Measurements from ENCODE around the gene CD248.
"Not testable (repeated sequence)": the region's sequence is repeated elsewhere in the genome, so short reads cannot be mapped to it uniquely, and the experiment has no call there.

CD248 gene

DNA sequence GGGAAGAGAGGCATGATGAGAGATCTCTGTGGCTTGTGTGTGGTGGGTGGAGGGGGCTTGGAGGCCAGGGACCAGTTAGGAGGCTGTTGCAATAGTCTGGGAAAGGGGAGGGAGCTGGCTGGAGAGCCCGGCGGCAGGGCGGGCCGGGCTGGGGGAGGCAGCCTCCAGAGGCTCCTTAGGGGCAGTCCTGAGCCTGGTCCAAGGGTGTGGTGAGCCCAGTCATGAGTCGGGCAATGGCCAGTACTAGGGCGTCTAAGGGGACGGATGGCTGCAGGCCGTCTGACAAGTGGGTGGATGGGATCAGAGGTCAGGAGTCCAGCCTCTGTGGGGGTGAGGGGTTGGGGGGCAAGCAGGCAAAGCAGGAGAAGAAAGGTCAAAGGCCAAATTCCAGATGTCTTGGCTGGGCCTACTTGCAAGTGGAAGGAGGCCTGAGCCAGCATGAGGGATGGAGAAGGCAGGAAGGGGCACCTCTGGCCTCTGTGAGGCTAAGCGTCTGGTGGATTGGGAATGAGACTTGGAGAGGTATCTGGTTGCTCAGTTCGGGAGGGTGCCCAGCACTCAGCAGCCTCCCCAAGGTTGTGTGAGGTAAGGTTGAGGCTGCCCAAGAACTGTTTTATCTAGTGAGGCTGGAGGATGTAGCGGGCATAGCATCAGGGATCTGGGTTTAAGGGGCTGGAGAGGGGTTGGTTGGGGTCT, 6.0 kb upstream of the CD248 start:
- TF ChIP-seq Cebpa-rat (IDR thresholded peaks at IDR 0.05) = no peak

DNA sequence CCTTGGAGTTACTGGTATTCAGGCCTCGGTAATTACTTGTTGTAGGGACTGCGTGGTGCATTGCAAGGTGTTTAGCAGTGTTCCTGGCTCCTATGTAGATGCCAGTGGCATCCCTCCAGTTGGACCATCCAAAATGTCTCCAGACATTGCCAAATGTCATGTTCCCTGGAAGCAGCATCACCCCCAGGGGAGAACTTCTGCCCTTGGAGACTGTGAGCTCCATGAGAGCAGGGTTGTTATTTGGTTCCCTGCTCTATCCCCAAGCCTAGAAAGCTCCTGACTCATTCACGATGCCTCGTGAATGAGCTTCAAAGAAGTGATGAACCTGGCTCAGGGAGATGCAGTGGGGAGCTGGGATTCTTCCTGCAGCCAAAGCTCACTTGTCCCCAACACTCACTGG, 4.8 kb upstream of the CD248 start:
- Histone ChIP-seq H3K4me1 (peaks cover 69% of the 10 kb centered on the region), H3K27me3 (no peaks in the 10 kb centered on the region), H3K9ac (no peak overlapping the region), H3K36me3 (no peaks in the 10 kb centered on the region), H3K4me2 (peak overlapping the region; percentile 34; the same call in 1 of the 2 replicates), H3K27ac (0 out of 2 replicates have a peak overlapping the region, but pooled peaks have one; percentile 30), H3K4me3 (no peak overlapping the region), H4K20me1 (0 out of 2 replicates have a peak, but pooled peaks cover 2% of the 10 kb centered on the region), H3K9me3 (peaks cover 11% of the 10 kb centered on the region; the same call in 1 of the 2 replicates)
- no peak for TF ChIP-seq Cebpa-rat (IDR thresholded peaks at IDR 0.05)

More for the DNA sequence above, 6.0 kb upstream of the CD248 start:
- Histone ChIP-seq H3K9me3 (peaks cover 11% of the 10 kb centered on the region; the same call in 1 of the 2 replicates), H3K36me3 (no peaks in the 10 kb centered on the region), H3K4me1 (peaks cover 79% of the 10 kb centered on the region), H3K4me2 (no peak overlapping the region), H3K9ac (no peak overlapping the region), H4K20me1 (no peaks in the 10 kb centered on the region), H3K27me3 (no peaks in the 10 kb centered on the region), H3K4me3 (no peak overlapping the region), H3K27ac (peak overlapping the region; percentile 30; the same call in 1 of the 2 replicates)

DNA sequence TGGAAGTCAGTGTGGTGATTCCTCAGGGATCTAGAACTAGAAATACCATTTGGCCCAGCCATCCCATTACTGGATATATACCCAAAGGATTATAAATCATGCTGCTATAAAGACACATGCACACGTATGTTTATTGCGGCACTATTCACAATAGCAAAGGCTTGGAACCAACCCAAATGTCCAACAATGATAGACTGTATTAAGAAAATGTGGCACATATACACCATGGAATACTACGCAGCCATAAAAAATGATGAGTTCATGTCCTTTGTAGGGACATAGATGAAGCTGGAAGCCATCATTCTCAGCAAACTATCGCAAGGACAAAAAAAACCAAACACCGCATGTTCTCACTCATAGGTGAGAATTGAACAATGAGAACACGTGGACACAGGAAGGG, 3.9 kb upstream of the CD248 start:
- H3K9me3 ChIP-seq = peaks cover 11% of the 10 kb centered on the region; the same call in 1 of the 2 replicates
- not testable (repeated sequence) for H3K4me2 ChIP-seq

DNA sequence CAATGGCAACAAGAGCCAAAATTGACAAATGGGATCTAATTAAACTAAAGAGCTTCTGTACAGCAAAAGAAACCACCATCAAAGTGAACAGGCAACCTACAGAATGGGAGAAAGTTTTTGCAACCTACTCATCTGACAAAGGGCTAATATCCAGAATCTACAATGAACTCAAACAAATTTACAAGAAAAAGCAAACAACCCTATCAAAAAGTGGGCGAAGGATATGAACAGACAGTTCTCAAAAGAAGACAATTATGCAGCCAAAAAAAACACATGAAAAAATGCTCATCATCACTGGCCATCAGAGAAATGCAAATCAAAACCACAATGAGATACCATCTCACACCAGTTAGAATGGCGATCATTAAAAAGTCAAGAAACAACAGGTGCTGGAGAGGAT, 3.4 kb upstream of the CD248 start:
- H3K27ac ChIP-seq = not testable (repeated sequence)
- H3K4me1 ChIP-seq = peaks cover 72% of the 10 kb centered on the region

More for the DNA sequence above, 3.9 kb upstream of the CD248 start:
- H3K4me1 ChIP-seq = peaks cover 72% of the 10 kb centered on the region
- H3K36me3 ChIP-seq, H4K20me1 ChIP-seq, H3K9ac ChIP-seq, H3K27ac ChIP-seq, H3K4me3 ChIP-seq, H3K27me3 ChIP-seq: not testable (repeated sequence)

DNA sequence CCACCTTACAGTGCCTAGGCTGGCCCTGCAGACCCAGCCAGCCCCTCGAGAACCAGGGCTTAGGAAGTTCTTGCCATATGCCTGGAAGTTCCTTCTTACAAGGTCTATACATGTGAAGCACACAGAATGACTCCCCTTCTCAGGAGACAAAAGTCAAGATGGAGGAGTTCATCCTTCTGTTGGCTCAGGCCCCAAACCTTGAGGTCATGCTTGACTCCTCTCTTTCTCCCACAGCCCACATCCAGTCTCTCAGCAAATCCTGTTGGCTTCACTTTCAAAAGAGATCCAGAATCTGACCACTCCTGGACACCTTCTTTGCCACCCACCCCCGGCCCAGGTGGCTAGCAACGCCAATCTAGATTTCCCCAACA, 1.7 kb upstream of the CD248 start:
- Histone ChIP-seq H3K27me3 (no peaks in the 10 kb centered on the region), H3K4me3 (peak overlapping the region; percentile 73; the same call in 1 of the 2 replicates)

More for the DNA sequence above, 3.4 kb upstream of the CD248 start:
- Histone ChIP-seq H3K9me3 (peaks cover 11% of the 10 kb centered on the region; the same call in 1 of the 2 replicates), H4K20me1 (peaks cover 14% of the 10 kb centered on the region)
- not testable (repeated sequence) for H3K4me2 ChIP-seq, H3K36me3 ChIP-seq, H3K27me3 ChIP-seq, H3K4me3 ChIP-seq, H3K9ac ChIP-seq

DNA sequence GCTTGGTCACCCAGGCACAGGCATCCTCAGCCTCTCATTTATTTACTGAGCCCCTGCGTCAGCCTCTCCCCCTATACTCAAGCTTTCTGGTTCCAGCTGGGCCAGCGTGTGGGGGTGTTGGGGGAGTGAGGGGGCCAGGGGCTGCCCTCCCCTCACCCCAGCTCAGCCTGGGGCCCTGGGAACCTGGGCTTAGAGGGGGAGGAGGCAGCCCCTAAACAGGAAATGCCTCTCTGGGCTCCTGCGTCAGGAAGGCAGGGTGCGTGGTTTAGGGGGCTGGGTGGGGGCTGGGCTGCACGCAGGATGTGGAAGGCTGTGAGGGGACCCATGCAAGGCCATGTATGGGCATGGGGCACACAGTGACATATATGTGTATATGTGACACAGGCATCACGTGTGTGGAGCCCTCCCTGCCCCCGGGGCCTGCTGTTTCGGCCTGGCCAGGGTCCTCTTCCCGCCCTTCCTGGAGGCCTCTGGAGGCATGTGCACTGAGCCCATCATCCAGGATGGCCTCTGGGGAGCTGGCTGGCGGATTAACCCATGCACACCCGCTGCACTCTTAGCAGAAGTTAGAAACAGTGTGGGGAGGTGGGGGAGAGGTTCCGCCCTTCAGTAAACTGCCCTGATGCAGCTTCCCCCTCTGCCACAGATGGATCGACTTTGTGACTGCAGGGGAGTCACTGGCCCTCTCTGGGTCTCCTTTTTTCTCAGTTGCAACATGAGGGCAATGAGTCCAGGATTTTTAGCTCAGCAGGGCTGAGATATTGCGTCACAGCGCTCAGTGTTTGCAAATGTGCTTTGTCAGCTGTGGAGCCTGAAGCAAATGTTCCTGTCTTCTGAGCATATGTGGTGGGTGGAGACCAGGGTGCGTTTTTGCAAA, 1.1 kb upstream of the CD248 start:
- TF ChIP-seq Cebpa-rat (IDR thresholded peaks at IDR 0.05) = peak; percentile 98
- Histone ChIP-seq H3K4me2 (peak overlapping the region; percentile 98), H3K27ac (peak overlapping the region; percentile 91), H3K4me3 (peak overlapping the region; percentile 73), H3K27me3 (no peaks in the 10 kb centered on the region), H4K20me1 (peaks cover 24% of the 10 kb centered on the region), H3K36me3 (no peaks in the 10 kb centered on the region), H3K9me3 (peaks cover 11% of the 10 kb centered on the region; the same call in 1 of the 2 replicates), H3K9ac (peak overlapping the region; percentile 84), H3K4me1 (peaks cover 67% of the 10 kb centered on the region)

More for the DNA sequence above, 1.7 kb upstream of the CD248 start:
- no peaks in the 10 kb centered on the region for H3K36me3 ChIP-seq
- peak; percentile 4; the same call in 1 of the 2 replicates for TF ChIP-seq Cebpa-rat (IDR thresholded peaks at IDR 0.05)
- peak overlapping the region; percentile 98 for H3K4me2 ChIP-seq
- peaks cover 11% of the 10 kb centered on the region; the same call in 1 of the 2 replicates for H3K9me3 ChIP-seq
- H3K4me1 ChIP-seq = peaks cover 72% of the 10 kb centered on the region
- peak overlapping the region; percentile 84 for H3K9ac ChIP-seq
- peaks cover 24% of the 10 kb centered on the region for H4K20me1 ChIP-seq
- peak overlapping the region; percentile 91 for H3K27ac ChIP-seq

DNA sequence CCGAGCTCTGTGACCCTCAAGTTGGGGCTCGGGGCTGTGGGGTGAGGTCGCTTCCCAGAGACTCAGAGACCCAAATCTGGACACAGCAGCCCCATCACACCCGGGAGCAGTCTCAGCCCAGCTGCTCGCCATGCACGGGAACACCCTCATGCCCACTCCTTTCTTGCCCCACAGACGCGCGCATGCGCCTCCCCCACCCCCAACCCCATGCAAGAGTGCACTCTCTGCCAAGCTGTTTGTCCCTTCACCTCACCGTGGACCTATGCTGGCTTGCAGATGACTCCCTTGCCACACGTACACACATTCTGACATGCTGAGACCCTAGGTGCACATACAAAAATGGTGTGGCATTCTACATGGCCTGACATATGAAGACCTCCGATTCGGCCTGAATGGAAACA, 478 bp upstream of the CD248 start:
- Histone ChIP-seq H3K4me3 (peak overlapping the region; percentile 73), H3K9me3 (peaks cover 11% of the 10 kb centered on the region; the same call in 1 of the 2 replicates), H3K36me3 (no peaks in the 10 kb centered on the region), H3K27ac (peak overlapping the region; percentile 91), H3K4me1 (peaks cover 61% of the 10 kb centered on the region), H3K9ac (peak overlapping the region; percentile 84), H3K4me2 (peak overlapping the region; percentile 98), H3K27me3 (no peaks in the 10 kb centered on the region), H4K20me1 (peaks cover 24% of the 10 kb centered on the region)
- no peak for TF ChIP-seq Cebpa-rat (IDR thresholded peaks at IDR 0.05)

DNA sequence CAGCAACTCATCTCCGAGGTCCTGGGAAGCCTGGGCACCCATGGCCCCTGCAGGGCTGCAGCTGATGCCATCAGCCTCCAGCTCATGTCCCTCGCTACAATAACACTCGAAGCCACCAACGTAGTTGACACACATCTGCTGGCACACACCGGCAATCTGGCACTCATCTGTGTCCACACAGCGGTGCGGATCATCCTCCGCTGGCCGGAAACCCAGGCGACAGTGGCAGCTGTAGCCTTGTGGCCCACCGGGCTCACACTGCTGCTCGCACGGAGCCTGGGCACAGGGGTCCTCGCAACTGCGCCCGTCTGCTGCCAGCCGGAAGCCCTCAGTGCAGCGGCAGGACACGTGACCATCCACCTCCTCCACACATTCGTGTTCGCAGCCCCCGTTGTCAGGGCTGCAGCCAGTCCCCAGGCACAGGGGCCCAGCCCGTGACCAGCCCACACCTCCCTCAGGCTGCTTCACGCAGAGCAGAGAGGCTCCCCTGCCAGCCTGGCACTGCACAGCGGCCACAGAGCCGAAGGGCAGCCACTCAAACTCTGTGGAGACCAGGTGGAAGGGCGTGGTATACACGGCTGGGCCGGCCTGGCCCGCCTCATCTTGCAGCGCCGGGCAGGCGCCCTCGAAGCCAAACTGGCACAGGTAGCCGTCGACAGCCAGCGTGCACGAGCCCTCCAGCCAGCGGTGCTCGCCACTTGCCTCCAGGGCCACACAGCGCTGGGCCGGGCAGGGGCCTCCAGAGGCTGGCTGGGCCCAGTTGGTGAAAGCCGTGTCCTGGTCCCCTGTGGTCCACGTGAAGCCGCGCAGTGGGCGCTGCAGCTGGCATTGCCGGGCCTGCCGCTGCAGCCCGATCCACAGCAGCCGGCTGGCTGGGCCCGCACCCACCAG, 678 bp downstream of the CD248 start:
- Histone ChIP-seq H3K4me2 (peak overlapping the region; percentile 98), H3K4me3 (peak overlapping the region; percentile 73), H3K27ac (peak overlapping the region; percentile 91), H3K9ac (peak overlapping the region; percentile 84), H4K20me1 (peaks cover 24% of the 10 kb centered on the region), H3K4me1 (peaks cover 56% of the 10 kb centered on the region), H3K9me3 (peaks cover 11% of the 10 kb centered on the region; the same call in 1 of the 2 replicates), H3K27me3 (no peaks in the 10 kb centered on the region), H3K36me3 (no peaks in the 10 kb centered on the region)
- no peak for TF ChIP-seq Cebpa-rat (IDR thresholded peaks at IDR 0.05)

DNA sequence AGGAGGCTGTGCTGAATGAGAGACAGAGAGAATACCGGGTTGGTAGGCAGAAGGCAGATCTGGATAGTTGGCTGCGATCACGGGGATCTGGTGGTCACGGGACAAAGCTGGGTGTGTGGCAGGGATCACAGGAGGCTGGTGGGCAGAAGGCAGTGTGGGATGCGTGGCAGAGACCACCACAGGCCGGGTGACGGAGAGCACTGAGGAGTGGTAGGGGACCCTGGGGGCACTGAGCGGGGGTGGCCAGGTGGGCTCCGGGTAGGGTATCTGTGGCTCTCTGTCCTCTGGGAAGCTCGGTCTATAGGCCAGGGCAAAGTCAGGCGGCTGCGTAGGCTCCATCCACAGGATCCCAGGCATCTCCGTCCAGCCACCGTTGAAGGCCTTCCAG, 1.4 kb downstream of the CD248 start:
- Histone ChIP-seq H3K4me1 (peaks cover 63% of the 10 kb centered on the region), H3K4me3 (peak overlapping the region; percentile 73), H3K9ac (peak overlapping the region; percentile 84), H3K27ac (peak overlapping the region; percentile 91), H3K27me3 (no peaks in the 10 kb centered on the region), H4K20me1 (peaks cover 24% of the 10 kb centered on the region), H3K4me2 (peak overlapping the region; percentile 98), H3K9me3 (peaks cover 11% of the 10 kb centered on the region; the same call in 1 of the 2 replicates), H3K36me3 (no peaks in the 10 kb centered on the region)
- TF ChIP-seq Cebpa-rat (IDR thresholded peaks at IDR 0.05) = no peak

All from BLaER1 (cell line).